Measurements from ENCODE around the gene MMP12.

GRCh38 chr11:102868339-102868738 is 6.4 kb downstream of the MMP12 start:
- no peak for TF ChIP-seq GATA2 (IDR thresholded peaks at IDR 0.05; ENCODE audit: low read depth, low read length)
- no peak for TF ChIP-seq GATA3 (IDR thresholded peaks at IDR 0.05; ENCODE audit: low read depth, low read length)

Measured in SH-SY5Y (cell line).